Measurements from ENCODE around the gene ZNF189. TPM values are rescaled to one million over a fixed set of nuclear protein-coding genes. Genes with fewer than 3 reads are reported as not detected.
A peak's percentile ranks its signal among the peaks of the same experiment; 100 is the strongest.

ZNF189 gene
- total RNA-seq, 1 donor from 2014 or later, result 21.9 TPM

GRCh38 chr9:101440714-101441230, 42.1 kb downstream of the ZNF189 start:
- Histone ChIP-seq H3K9me3 (no peaks in the 10 kb centered on the region), H3K27me3 (peaks cover 9% of the 10 kb centered on the region), H3K36me3 (no peaks in the 10 kb centered on the region), H3K4me3 (no peak overlapping the region), H3K27ac (no peak overlapping the region), H3K4me1 (no peaks in the 10 kb centered on the region)
- ATAC-seq (no peak), DNase-seq (no peak)
- intact Hi-C loops (cut with DNase I), result no loop called here
- no peak for TF ChIP-seq CTCF (IDR thresholded peaks at IDR 0.05)

GRCh38 chr9:101442318-101442717, 43.7 kb downstream of the ZNF189 start:
- intact Hi-C loops (cut with DNase I), result no loop called here
- no peak for DNase-seq
- Histone ChIP-seq H3K4me1 (no peaks in the 10 kb centered on the region), H3K4me3 (no peak overlapping the region), H3K36me3 (no peaks in the 10 kb centered on the region), H3K27me3 (peaks cover 9% of the 10 kb centered on the region), H3K27ac (no peak overlapping the region), H3K9me3 (no peaks in the 10 kb centered on the region)
- no peak for ATAC-seq
- TF ChIP-seq CTCF (IDR thresholded peaks at IDR 0.05), result no peak

- Histone ChIP-seq H3K4me3 (no peak overlapping the region), H3K27ac (no peak overlapping the region), H3K4me1 (no peaks in the 10 kb centered on the region), H3K36me3 (no peaks in the 10 kb centered on the region), H3K27me3 (peaks cover 11% of the 10 kb centered on the region), H3K9me3 (no peaks in the 10 kb centered on the region)
- intact Hi-C loops (cut with DNase I), result no loop called here
- DNase-seq (no peak), ATAC-seq (no peak)
- TF ChIP-seq CTCF (IDR thresholded peaks at IDR 0.05), result no peak
These were observed 44.1 kb downstream of the ZNF189 start for GRCh38 chr9:101442736-101443135.

GRCh38 chr9:101443364-101443771, 44.7 kb downstream of the ZNF189 start:
- H3K4me1 ChIP-seq, result no peaks in the 10 kb centered on the region
- no peak overlapping the region for H3K4me3 ChIP-seq
- no peak overlapping the region for H3K27ac ChIP-seq
- no peak for TF ChIP-seq CTCF (IDR thresholded peaks at IDR 0.05)
- intact Hi-C loops (cut with DNase I), result no loop called here
- no peaks in the 10 kb centered on the region for H3K9me3 ChIP-seq
- H3K36me3 ChIP-seq, result no peaks in the 10 kb centered on the region
- peak; percentile 21 for ATAC-seq
- no peak for DNase-seq
- H3K27me3 ChIP-seq, result peaks cover 16% of the 10 kb centered on the region

GRCh38 chr9:101445353-101446029, 46.8 kb downstream of the ZNF189 start:
- DNase-seq (no peak), ATAC-seq (no peak)
- intact Hi-C loops (cut with DNase I), result no loop called here
- H3K27ac ChIP-seq, result no peak overlapping the region
- H3K4me1 ChIP-seq, result no peaks in the 10 kb centered on the region
- H3K27me3 ChIP-seq, result peaks cover 12% of the 10 kb centered on the region
- H3K4me3 ChIP-seq, result no peak overlapping the region
- no peak for TF ChIP-seq CTCF (IDR thresholded peaks at IDR 0.05)
- no peaks in the 10 kb centered on the region for H3K9me3 ChIP-seq
- no peaks in the 10 kb centered on the region for H3K36me3 ChIP-seq

Data from upper lobe of right lung (tissue), 1 donor.